Liver (tissue), 9 donors: Measurements from ENCODE around the gene UNC93B1. TPM values are rescaled to one million over a fixed set of nuclear protein-coding genes. Genes with fewer than 3 reads are reported as not detected.
A peak's percentile ranks its signal among the peaks of the same experiment; 100 is the strongest.

ENCODE experiments used
- DNase-seq: peaks from one replicate; pipeline ENCODE4 v3.0.0-alpha.2; 2017; ENCODE audit warnings: low spot score
- H3K27ac ChIP-seq, 2 donors: one replicate each; pipeline ENCODE4 v1.7.0; 2013; ENCODE audit warnings: inconsistent platforms in 2 of 2, low read length in 2 of 2, control low read depth in 1 of 2, low read depth in 1 of 2, mild to moderate bottlenecking in 1 of 2
- H3K27me3 ChIP-seq, 4 donors: one replicate each; pipeline versions ENCODE4 v1.6.1 to v1.7.0; 2013; ENCODE audit warnings: low read length in 3 of 4, inconsistent platforms in 1 of 4, mild to moderate bottlenecking in 1 of 4, moderate library complexity in 1 of 4; ENCODE audit not compliant: control insufficient read depth in 4 of 4, insufficient read depth in 4 of 4
- H3K36me3 ChIP-seq, 4 donors: one replicate each; pipeline versions ENCODE4 v1.6.1 to v1.7.0; 2013; ENCODE audit warnings: low read length in 3 of 4, mild to moderate bottlenecking in 3 of 4, low read depth in 1 of 4, moderate library complexity in 1 of 4; ENCODE audit not compliant: control insufficient read depth in 4 of 4, insufficient read depth in 3 of 4
- H3K4me1 ChIP-seq, 4 donors: one replicate each; pipeline versions ENCODE4 v1.6.1 to v1.7.0; 2013; ENCODE audit warnings: low read length in 3 of 4, mild to moderate bottlenecking in 3 of 4, moderate library complexity in 1 of 4; ENCODE audit not compliant: control insufficient read depth in 4 of 4, insufficient read depth in 4 of 4
- H3K4me3 ChIP-seq, 3 donors: one replicate each; pipeline versions ENCODE4 v1.6.1 to v1.7.0; 2013; ENCODE audit warnings: low read length in 3 of 3, control low read depth in 1 of 3, low read depth in 1 of 3, mild to moderate bottlenecking in 1 of 3
- H3K9ac ChIP-seq, 2 donors: one replicate each; pipeline ENCODE4 v1.7.0; 2013; ENCODE audit warnings: low read length in 2 of 2, mild to moderate bottlenecking in 2 of 2, moderate library complexity in 2 of 2, control low read depth in 1 of 2, low read depth in 1 of 2
- H3K9me3 ChIP-seq, 4 donors: one replicate each; pipeline versions ENCODE4 v1.6.1 to v1.7.0; 2013; ENCODE audit warnings: low read length in 3 of 4; ENCODE audit not compliant: control insufficient read depth in 4 of 4
- CTCF ChIP-seq: fragments of 150-350 bp; IDR thresholded peaks from 2 replicates; pipeline ENCODE4 v1.5.1; 2017; ENCODE audit warnings: improper control_type of control experiment, low read depth, low read length; ENCODE audit not compliant: missing input control
- EGR1 ChIP-seq, 2 donors: IDR thresholded peaks; 2 replicates each; pipeline ENCODE4 v1.6.1; 2016 to 2018; ENCODE audit warnings: antibody characterized with exemption in 2 of 2, low read depth in 2 of 2
- FOXA1 ChIP-seq: IDR thresholded peaks from 2 replicates; pipeline ENCODE4 v1.6.1; 2016; ENCODE audit warnings: antibody characterized with exemption
- FOXA2 ChIP-seq: IDR thresholded peaks from 2 replicates; pipeline ENCODE4 v1.6.1; 2016; ENCODE audit warnings: antibody characterized with exemption
- GABPA ChIP-seq, 2 donors: IDR thresholded peaks in 1 of 2; conservative IDR thresholded peaks in 1 of 2; 2 replicates each; pipeline ENCODE4 v1.6.1; 2016; ENCODE audit warnings: antibody characterized with exemption in 2 of 2, mild to moderate bottlenecking in 1 of 2, moderate library complexity in 1 of 2
- HNF4A ChIP-seq, 2 donors: conservative IDR thresholded peaks; 2 replicates each; pipeline ENCODE4 v1.6.1; 2016; ENCODE audit warnings: antibody characterized with exemption in 2 of 2, mild to moderate bottlenecking in 2 of 2
- HNF4G ChIP-seq: IDR thresholded peaks from 2 replicates; pipeline ENCODE4 v1.6.1; 2016; ENCODE audit warnings: antibody characterized with exemption
- JUND ChIP-seq, 2 donors: IDR thresholded peaks; 2 replicates each; pipeline ENCODE4 v1.6.1; 2016; ENCODE audit warnings: antibody characterized with exemption in 2 of 2
- NR2F2 ChIP-seq: IDR thresholded peaks from 2 replicates; pipeline ENCODE4 v1.6.1; 2016; ENCODE audit warnings: antibody characterized with exemption
- RAD21 ChIP-seq, 2 donors: IDR thresholded peaks; 2 replicates each; pipeline ENCODE4 v1.6.1; 2016; ENCODE audit warnings: antibody characterized with exemption in 2 of 2, mild to moderate bottlenecking in 2 of 2
- RXRA ChIP-seq, 2 donors: IDR thresholded peaks; 2 replicates each; pipeline ENCODE4 v1.6.1; 2017 to 2018; ENCODE audit warnings: antibody characterized with exemption in 2 of 2, mild to moderate bottlenecking in 1 of 2
- SP1 ChIP-seq: IDR thresholded peaks from 2 replicates; pipeline ENCODE4 v1.6.1; 2018; ENCODE audit warnings: antibody characterized with exemption, mild to moderate bottlenecking
- TAF1 ChIP-seq: conservative IDR thresholded peaks from 2 replicates; pipeline ENCODE4 v1.6.1; 2016; ENCODE audit warnings: antibody characterized with exemption, mild to moderate bottlenecking
- YY1 ChIP-seq: IDR thresholded peaks from 2 replicates; pipeline ENCODE4 v1.6.1; 2016; ENCODE audit warnings: antibody characterized with exemption, mild to moderate bottlenecking
- ZBTB33 ChIP-seq: IDR thresholded peaks from 2 replicates; pipeline ENCODE4 v1.6.1; 2016; ENCODE audit warnings: antibody characterized with exemption
- WGBS: extraction: QIAGEN DNeasy Blood & Tissue Kit; methylation state at CpG from one replicate; pipeline ENCODE4 v1.1.7; 2013; 5-methylcytosine and 5-hydroxymethylcytosine counted together
- polyA plus RNA-seq, 2 donors: library from polyadenylated mRNA; stranded (reverse) in 1 of 2; unstranded in 1 of 2; fragments of 200-250 nt in 1 of 2; fragments of >200 nt in 1 of 2; fragmentation: Nextera tagmentation in 1 of 2; extraction: Ambion mirVana in 1 of 2; gene quantifications; one replicate each; pipeline versions ENCODE4 v1.2.1 to v1.2.3, GENCODE V29; 2013 to 2015
- total RNA-seq, 2 donors: library from RNA; depleted of rRNA; stranded (reverse); fragments of >200 nt; gene quantifications; one replicate each; pipeline ENCODE4 v1.2.3, GENCODE V29; 2014
- TF ChIP-seq, protein P1 (sequence below): IDR thresholded peaks from 2 replicates; pipeline ENCODE4 v1.6.1; 2016; ENCODE audit warnings: antibody characterized with exemption
- TF ChIP-seq, protein P2 (sequence below): IDR thresholded peaks from 2 replicates; pipeline ENCODE4 v1.6.1; 2016; ENCODE audit warnings: antibody characterized with exemption
- TF ChIP-seq, protein P3 (sequence below): IDR thresholded peaks from 2 replicates; pipeline ENCODE4 v1.6.1; 2016; ENCODE audit warnings: antibody characterized with exemption, mild to moderate bottlenecking
- donor health status: healthy.
- donor health status: healthy.
- donor health status: healthy.
- donor health status: healthy.
- donor health status: healthy.

UNC93B1 gene
- total and polyA plus RNA-seq, 4 donors, result 9.2 to 19.1 (median 15.0) TPM

DNA sequence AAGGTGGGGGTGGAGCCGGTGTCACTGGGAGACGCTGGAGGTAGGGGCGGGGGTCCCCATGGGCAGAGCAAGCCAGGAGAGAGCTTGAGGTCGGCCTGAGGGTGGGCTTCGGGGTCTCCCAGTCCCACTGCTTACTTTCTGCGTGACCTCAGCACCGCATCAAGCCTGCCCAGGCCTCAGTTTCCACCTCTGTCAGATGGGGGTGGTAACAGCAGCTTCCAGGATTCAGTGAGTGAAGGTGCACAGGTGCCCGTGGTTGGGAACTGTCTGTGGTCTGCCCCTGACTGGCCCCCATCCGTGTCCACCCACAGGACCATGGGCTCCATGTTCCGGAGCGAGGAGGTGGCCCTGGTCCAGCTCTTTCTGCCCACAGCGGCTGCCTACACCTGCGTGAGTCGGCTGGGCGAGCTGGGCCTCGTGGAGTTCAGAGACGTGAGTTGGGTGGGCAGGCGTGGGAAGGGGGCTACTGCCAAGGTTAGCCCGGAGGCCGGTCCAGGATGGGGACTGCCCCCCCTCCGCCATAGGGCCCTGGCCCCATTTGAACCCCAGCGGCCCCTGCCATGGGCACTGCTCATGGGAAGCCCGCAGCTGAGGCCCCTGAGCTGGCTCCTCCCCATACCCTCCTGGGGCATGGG, 37.2 kb upstream of the UNC93B1 start:
- DNase-seq, result no peak
- no peaks in the 10 kb centered on the region for H3K27me3 ChIP-seq
- H3K9ac ChIP-seq, result peak overlapping the region; percentile 73 to 80
- 86% methylated on average over 23 of the region's 23 CpGs for WGBS
- TF ChIP-seq GABPA (IDR thresholded peaks at IDR 0.05 in 1 of 2, conservative IDR thresholded peaks at IDR 0.05 in 1 of 2) (no peak), RXRA (IDR thresholded peaks at IDR 0.05) (no peak), SP1 (no peak), JUND (IDR thresholded peaks at IDR 0.05) (no peak), TAF1 (no peak), FOXA1 (no peak), EGR1 (IDR thresholded peaks at IDR 0.05; ENCODE audit: low read depth in 2 of 2) (no peak), CTCF (no peak), HNF4G (no peak), FOXA2 (no peak), YY1 (no peak)
- TF ChIP-seq, protein P1, sequence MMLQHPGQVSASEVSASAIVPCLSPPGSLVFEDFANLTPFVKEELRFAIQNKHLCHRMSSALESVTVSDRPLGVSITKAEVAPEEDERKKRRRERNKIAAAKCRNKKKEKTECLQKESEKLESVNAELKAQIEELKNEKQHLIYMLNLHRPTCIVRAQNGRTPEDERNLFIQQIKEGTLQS, result no peak
- TF ChIP-seq, protein P2, sequence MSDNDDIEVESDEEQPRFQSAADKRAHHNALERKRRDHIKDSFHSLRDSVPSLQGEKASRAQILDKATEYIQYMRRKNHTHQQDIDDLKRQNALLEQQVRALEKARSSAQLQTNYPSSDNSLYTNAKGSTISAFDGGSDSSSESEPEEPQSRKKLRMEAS, result no peak
- H3K36me3 ChIP-seq, result peaks cover 0 to 17% (median 5%) of the 10 kb centered on the region in 4 donors
- H3K9me3 ChIP-seq, result no peaks in the 10 kb centered on the region
- peak overlapping the region; percentile 55 to 79 (median 70) for H3K4me3 ChIP-seq
- H3K27ac ChIP-seq, result peak overlapping the region; percentile 93 to 98
- H3K4me1 ChIP-seq, result peaks cover 20 to 45% (median 29%) of the 10 kb centered on the region in 4 donors

DNA sequence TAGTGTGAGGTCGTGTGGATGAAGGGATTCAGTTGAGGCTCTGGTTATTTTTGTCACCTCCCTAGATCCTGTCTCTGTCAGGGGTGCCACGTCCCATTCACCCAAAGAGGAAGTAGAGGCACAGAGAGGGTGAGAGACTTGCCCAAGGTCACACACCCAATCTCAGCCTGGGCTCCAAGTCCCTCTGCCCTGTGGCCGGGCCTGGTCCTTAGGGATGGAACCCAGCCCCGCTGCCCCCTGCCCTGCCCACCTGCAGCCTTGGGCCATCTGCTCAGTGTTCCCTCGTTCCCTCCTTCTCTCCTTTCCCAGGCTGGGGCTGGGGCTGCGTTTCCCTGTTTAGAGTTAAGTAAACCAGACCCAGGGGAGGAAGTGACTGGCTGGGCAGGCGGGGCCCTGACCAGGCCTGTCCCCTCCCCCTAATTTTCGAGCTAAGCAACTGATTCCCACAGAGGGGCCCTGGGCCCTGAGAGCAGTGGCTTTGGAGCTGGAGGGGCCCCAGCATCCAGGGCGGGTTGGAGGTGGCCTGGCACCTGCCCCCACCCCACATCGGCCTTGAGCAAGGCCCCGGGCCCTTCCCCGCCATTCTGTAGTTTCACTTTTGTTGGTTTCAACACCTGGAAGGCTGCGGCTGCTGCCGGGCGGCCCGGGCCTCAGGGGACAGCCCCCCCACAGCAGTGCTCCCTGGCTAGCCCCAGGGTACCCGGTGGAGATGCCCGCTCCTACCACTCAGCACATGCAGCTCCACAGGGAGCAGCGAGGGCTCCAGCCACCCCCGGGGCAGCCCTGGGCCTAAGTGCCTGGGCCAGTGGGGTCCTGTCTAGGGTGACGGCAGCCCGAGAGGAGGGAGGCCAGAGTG, 36.4 kb upstream of the UNC93B1 start:
- Histone ChIP-seq H3K4me3 (peak overlapping the region; percentile 55 to 79 (median 70)), H3K4me1 (peaks cover 20 to 46% (median 29%) of the 10 kb centered on the region in 4 donors), H3K9ac (peak overlapping the region; percentile 73 to 80), H3K9me3 (no peaks in the 10 kb centered on the region), H3K36me3 (peaks cover 0 to 17% (median 5%) of the 10 kb centered on the region in 4 donors), H3K27ac (peak overlapping the region; percentile 93 to 98), H3K27me3 (no peaks in the 10 kb centered on the region)
- 10% methylated on average over 22 of the region's 22 CpGs for WGBS
- TF ChIP-seq CTCF (no peak), ZBTB33 (no peak), RAD21 (IDR thresholded peaks at IDR 0.05) (peak in 1 of 2 donors; percentile 24), FOXA2 (no peak), SP1 (peak; percentile 20), YY1 (peak; percentile 38), NR2F2 (peak; percentile 11), RXRA (IDR thresholded peaks at IDR 0.05) (no peak), HNF4A (conservative IDR thresholded peaks at IDR 0.05) (peak in 1 of 2 donors; percentile 1)
- TF ChIP-seq, protein P3, sequence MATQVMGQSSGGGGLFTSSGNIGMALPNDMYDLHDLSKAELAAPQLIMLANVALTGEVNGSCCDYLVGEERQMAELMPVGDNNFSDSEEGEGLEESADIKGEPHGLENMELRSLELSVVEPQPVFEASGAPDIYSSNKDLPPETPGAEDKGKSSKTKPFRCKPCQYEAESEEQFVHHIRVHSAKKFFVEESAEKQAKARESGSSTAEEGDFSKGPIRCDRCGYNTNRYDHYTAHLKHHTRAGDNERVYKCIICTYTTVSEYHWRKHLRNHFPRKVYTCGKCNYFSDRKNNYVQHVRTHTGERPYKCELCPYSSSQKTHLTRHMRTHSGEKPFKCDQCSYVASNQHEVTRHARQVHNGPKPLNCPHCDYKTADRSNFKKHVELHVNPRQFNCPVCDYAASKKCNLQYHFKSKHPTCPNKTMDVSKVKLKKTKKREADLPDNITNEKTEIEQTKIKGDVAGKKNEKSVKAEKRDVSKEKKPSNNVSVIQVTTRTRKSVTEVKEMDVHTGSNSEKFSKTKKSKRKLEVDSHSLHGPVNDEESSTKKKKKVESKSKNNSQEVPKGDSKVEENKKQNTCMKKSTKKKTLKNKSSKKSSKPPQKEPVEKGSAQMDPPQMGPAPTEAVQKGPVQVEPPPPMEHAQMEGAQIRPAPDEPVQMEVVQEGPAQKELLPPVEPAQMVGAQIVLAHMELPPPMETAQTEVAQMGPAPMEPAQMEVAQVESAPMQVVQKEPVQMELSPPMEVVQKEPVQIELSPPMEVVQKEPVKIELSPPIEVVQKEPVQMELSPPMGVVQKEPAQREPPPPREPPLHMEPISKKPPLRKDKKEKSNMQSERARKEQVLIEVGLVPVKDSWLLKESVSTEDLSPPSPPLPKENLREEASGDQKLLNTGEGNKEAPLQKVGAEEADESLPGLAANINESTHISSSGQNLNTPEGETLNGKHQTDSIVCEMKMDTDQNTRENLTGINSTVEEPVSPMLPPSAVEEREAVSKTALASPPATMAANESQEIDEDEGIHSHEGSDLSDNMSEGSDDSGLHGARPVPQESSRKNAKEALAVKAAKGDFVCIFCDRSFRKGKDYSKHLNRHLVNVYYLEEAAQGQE, result peak; percentile 10
- peak; percentile 57 for DNase-seq
